ENCODE data around the gene BST2. TPM values are rescaled to one million over a fixed set of nuclear protein-coding genes. Genes with fewer than 3 reads are reported as not detected.

Gene BST2
- total and polyA plus RNA-seq, 9 of the 15 experiments (the other 6 are each of a cell fraction or from before 2014, with no cell fraction given), result 11.2 to 232 (median 151) TPM

DNA sequence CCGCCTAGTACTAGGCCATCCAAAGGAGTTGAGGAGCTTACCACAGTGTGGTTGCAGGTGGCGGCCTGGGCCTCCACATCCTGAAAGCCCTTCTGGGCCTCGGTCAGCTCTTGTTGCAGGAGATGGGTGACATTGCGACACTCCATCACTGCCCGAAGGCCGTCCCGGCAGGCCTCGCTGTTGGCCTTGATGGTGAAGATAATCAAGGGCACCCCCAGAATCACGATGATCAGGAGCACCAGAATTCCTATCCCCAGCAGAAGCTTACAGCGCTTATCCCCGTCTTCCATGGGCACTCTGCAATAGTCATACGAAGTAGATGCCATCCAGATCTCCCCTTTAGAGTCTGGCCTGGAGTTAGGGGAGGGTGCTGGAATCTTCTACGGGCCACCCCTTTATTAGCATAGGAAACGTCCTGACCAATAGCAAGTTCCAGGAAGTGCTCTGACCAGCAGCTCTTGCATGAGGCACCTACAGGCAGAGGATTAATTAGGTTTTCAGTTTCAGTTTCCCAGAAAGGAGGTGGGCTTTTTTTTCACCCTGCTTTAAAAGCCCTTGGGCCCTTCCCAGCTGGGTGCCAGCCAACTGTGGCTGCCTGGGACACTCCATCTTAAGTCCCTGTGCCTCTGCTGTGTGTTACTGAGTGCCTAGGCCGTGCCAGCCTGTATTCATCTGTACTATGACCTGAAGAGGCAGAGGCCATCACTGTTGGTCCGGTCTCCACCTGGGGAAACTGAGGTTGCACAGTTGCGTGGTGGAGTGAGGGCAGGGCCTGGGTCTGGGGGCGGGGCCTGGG, at the start of gene BST2 (continued):
- TF ChIP-seq HMG20A (CRISPR knock-in tag; conservative IDR thresholded peaks at IDR 0.05) (no peak), HMG20B (CRISPR knock-in tag; IDR thresholded peaks at IDR 0.05) (no peak), ZNF311 (CRISPR knock-in tag; IDR thresholded peaks at IDR 0.05) (no peak), NCOA6 (IDR thresholded peaks at IDR 0.05) (no peak), ZNF12 (CRISPR knock-in tag; IDR thresholded peaks at IDR 0.05) (no peak), GTF3C2 (IDR thresholded peaks at IDR 0.05; ENCODE audit: borderline replicate concordance, extremely low read depth, insufficient read length) (no peak), ZNF224 (CRISPR knock-in tag; IDR thresholded peaks at IDR 0.05) (no peak), ZNF133 (CRISPR knock-in tag; IDR thresholded peaks at IDR 0.05) (no peak), ZKSCAN1 (IDR thresholded peaks at IDR 0.05; ENCODE audit: low read depth, low read length) (no peak), NCOA2 (IDR thresholded peaks at IDR 0.05; ENCODE audit: partially characterized antibody in 2 of 2) (no peak)
- TF ChIP-seq, protein P1, sequence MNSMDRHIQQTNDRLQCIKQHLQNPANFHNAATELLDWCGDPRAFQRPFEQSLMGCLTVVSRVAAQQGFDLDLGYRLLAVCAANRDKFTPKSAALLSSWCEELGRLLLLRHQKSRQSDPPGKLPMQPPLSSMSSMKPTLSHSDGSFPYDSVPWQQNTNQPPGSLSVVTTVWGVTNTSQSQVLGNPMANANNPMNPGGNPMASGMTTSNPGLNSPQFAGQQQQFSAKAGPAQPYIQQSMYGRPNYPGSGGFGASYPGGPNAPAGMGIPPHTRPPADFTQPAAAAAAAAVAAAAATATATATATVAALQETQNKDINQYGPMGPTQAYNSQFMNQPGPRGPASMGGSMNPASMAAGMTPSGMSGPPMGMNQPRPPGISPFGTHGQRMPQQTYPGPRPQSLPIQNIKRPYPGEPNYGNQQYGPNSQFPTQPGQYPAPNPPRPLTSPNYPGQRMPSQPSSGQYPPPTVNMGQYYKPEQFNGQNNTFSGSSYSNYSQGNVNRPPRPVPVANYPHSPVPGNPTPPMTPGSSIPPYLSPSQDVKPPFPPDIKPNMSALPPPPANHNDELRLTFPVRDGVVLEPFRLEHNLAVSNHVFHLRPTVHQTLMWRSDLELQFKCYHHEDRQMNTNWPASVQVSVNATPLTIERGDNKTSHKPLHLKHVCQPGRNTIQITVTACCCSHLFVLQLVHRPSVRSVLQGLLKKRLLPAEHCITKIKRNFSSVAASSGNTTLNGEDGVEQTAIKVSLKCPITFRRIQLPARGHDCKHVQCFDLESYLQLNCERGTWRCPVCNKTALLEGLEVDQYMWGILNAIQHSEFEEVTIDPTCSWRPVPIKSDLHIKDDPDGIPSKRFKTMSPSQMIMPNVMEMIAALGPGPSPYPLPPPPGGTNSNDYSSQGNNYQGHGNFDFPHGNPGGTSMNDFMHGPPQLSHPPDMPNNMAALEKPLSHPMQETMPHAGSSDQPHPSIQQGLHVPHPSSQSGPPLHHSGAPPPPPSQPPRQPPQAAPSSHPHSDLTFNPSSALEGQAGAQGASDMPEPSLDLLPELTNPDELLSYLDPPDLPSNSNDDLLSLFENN (IDR thresholded peaks at IDR 0.05; ENCODE audit: low read depth in 2 of 2, low read length in 2 of 2), result peak in 1 of 2 experiments; percentile 54; a peak in 2 of 4 replicates
- TF ChIP-seq, protein P2, sequence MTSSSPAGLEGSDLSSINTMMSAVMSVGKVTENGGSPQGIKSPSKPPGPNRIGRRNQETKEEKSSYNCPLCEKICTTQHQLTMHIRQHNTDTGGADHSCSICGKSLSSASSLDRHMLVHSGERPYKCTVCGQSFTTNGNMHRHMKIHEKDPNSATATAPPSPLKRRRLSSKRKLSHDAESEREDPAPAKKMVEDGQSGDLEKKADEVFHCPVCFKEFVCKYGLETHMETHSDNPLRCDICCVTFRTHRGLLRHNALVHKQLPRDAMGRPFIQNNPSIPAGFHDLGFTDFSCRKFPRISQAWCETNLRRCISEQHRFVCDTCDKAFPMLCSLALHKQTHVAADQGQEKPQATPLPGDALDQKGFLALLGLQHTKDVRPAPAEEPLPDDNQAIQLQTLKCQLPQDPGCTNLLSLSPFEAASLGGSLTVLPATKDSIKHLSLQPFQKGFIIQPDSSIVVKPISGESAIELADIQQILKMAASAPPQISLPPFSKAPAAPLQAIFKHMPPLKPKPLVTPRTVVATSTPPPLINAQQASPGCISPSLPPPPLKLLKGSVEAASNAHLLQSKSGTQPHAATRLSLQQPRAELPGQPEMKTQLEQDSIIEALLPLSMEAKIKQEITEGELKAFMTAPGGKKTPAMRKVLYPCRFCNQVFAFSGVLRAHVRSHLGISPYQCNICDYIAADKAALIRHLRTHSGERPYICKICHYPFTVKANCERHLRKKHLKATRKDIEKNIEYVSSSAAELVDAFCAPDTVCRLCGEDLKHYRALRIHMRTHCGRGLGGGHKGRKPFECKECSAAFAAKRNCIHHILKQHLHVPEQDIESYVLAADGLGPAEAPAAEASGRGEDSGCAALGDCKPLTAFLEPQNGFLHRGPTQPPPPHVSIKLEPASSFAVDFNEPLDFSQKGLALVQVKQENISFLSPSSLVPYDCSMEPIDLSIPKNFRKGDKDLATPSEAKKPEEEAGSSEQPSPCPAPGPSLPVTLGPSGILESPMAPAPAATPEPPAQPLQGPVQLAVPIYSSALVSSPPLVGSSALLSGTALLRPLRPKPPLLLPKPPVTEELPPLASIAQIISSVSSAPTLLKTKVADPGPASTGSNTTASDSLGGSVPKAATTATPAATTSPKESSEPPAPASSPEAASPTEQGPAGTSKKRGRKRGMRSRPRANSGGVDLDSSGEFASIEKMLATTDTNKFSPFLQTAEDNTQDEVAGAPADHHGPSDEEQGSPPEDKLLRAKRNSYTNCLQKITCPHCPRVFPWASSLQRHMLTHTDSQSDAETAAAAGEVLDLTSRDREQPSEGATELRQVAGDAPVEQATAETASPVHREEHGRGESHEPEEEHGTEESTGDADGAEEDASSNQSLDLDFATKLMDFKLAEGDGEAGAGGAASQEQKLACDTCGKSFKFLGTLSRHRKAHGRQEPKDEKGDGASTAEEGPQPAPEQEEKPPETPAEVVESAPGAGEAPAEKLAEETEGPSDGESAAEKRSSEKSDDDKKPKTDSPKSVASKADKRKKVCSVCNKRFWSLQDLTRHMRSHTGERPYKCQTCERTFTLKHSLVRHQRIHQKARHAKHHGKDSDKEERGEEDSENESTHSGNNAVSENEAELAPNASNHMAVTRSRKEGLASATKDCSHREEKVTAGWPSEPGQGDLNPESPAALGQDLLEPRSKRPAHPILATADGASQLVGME (CRISPR knock-in tag; IDR thresholded peaks at IDR 0.05), result peak; percentile 94
- TF ChIP-seq, protein P3, sequence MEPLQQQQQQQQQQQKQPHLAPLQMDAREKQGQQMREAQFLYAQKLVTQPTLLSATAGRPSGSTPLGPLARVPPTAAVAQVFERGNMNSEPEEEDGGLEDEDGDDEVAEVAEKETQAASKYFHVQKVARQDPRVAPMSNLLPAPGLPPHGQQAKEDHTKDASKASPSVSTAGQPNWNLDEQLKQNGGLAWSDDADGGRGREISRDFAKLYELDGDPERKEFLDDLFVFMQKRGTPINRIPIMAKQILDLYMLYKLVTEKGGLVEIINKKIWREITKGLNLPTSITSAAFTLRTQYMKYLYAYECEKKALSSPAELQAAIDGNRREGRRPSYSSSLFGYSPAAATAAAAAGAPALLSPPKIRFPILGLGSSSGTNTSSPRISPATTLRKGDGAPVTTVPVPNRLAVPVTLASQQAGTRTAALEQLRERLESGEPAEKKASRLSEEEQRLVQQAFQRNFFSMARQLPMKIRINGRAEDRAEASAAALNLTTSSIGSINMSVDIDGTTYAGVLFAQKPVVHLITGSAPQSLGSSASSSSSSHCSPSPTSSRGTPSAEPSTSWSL (CRISPR knock-in tag; IDR thresholded peaks at IDR 0.05; ENCODE audit: borderline replicate concordance), result no peak
